ENCODE data around the gene GBP5. TPM values are rescaled to one million over a fixed set of nuclear protein-coding genes. Genes with fewer than 3 reads are reported as not detected.

The GBP5 gene
- polyA plus RNA-seq, 1 experiment: not detected

DNA sequence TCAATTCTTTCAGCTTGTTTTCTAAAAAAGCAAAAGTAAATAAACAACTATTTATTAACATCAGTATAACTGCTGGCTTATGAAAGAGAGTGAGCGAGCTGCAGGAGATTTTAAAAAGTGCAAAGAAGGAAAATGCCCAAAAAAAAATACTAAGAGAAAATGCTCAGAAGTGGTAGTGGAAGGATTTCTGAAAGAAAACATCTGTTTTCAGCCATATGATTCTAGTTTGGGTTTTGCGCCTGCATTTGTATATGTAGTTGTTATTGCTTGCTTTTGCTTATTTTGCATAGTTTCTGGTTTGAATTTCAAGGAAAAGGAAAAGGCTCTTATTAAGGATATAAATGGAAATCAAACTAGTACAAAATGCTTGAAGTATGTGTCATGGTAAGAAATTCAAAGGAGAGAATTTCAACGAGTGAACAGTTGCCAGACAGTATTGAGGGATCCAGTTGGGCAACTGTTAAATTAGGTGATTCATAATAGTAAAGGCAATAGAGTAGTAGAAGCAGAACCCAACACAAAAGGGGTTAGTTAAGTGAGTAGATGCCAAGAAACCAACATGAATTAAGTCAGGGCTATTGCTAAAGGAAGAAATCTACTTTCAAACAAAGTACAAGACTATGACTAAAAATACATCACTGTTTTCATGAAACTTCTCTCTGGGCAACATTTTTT lies 1.2 kb downstream of the GBP5 start:
- ChIA-PET CTCF (interaction anchor here (0.8 kb wide), 1 partner anchor 53 kb away, joined by 3 read pairs; no protein-coding TSS in a partner anchor), POLR2A (no interaction called here)
- H3K27me3 ChIP-seq (ENCODE audit: control insufficient read depth, insufficient read depth, low read length): no peaks in the 10 kb centered on the region
- H3K36me3 ChIP-seq (ENCODE audit: control insufficient read depth, insufficient read depth, low read length): no peaks in the 10 kb centered on the region
- DNase-seq (ENCODE audit: low read depth): peak; percentile 70
- H3K4me3 ChIP-seq (ENCODE audit: low read depth, low read length): no peak overlapping the region
- TF ChIP-seq, protein P1, sequence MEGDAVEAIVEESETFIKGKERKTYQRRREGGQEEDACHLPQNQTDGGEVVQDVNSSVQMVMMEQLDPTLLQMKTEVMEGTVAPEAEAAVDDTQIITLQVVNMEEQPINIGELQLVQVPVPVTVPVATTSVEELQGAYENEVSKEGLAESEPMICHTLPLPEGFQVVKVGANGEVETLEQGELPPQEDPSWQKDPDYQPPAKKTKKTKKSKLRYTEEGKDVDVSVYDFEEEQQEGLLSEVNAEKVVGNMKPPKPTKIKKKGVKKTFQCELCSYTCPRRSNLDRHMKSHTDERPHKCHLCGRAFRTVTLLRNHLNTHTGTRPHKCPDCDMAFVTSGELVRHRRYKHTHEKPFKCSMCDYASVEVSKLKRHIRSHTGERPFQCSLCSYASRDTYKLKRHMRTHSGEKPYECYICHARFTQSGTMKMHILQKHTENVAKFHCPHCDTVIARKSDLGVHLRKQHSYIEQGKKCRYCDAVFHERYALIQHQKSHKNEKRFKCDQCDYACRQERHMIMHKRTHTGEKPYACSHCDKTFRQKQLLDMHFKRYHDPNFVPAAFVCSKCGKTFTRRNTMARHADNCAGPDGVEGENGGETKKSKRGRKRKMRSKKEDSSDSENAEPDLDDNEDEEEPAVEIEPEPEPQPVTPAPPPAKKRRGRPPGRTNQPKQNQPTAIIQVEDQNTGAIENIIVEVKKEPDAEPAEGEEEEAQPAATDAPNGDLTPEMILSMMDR (IDR thresholded peaks at IDR 0.05; ENCODE audit: insufficient read depth, low read depth, low read length): no peak

DNA sequence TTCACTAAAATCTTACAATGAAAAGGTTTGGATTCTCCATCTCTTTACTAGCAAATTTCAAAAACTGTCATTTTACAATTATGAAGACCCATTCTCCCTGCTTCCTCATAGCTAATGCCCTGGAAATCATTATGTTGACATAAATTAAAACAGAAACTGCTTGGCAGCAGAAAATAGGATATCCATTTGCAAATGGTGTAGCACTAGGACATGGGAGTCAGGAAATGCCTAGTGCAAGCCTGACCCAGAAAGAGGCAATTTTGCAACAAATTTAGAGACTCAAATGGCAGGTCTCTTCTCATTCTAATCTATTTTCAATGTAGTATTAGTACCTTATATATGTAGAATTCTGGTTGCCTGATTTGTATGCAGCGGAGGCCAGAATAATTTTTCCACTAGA lies 2.2 kb downstream of the GBP5 start:
- H3K36me3 ChIP-seq (ENCODE audit: control insufficient read depth, insufficient read depth, low read length): no peaks in the 10 kb centered on the region
- TF ChIP-seq, protein P1 (IDR thresholded peaks at IDR 0.05; ENCODE audit: insufficient read depth, low read depth, low read length): no peak
- H3K27me3 ChIP-seq (ENCODE audit: control insufficient read depth, insufficient read depth, low read length): no peaks in the 10 kb centered on the region
- ChIA-PET POLR2A (no interaction called here), CTCF (no interaction called here)
- no peak overlapping the region for H3K4me3 ChIP-seq (ENCODE audit: low read depth, low read length)
- no peak for DNase-seq (ENCODE audit: low read depth)

DNA sequence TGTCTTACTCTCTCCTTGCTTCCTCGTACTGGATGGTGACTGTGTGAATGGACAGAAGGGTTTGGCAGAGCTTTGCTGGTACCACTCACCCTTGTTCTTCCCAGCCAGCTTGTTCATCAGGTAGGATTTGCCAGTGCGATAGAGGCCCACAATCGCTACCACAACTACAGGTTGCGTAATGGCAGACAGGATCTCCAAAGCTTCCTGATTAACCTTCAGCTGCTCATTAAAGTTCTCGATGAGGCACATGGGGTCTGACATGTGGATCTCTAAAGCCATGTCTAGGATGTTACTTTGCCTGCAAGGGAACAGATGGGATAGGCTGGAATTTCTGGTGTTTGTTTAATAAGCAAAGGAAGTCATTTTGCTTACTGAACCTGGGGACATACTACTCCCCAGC lies 3.4 kb downstream of the GBP5 start:
- Histone ChIP-seq H3K27me3 (ENCODE audit: control insufficient read depth, insufficient read depth, low read length) (no peaks in the 10 kb centered on the region), H3K36me3 (ENCODE audit: control insufficient read depth, insufficient read depth, low read length) (no peaks in the 10 kb centered on the region), H3K4me3 (ENCODE audit: low read depth, low read length) (no peak overlapping the region)
- TF ChIP-seq, protein P1 (IDR thresholded peaks at IDR 0.05; ENCODE audit: insufficient read depth, low read depth, low read length): no peak
- no peak for DNase-seq (ENCODE audit: low read depth)
- CTCF ChIA-PET: interaction anchor here (0.7 to 1.4 kb wide), 2 partner anchors 25 to 33 kb away, joined by 3 read pairs; no protein-coding TSS in a partner anchor
- POLR2A ChIA-PET: no interaction called here

DNA sequence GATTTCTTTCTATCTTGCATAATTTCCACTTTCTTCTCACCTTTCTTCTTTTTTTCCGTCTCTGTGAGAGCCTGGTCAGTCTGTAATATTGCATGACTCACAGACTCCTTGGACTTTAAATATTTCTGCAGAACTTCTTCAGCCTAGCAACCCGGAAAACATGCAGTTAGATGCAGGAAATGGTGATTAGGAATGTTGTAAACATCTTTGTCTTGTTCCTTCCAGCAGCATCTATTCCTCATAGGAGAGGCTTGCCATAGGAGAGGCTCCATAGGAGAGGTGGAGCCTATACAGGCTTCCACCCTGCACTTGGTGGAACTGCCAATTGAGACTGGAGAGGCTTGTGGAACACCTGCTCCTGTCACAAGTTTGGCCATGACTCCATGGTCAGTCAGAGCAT lies 10.0 kb downstream of the GBP5 start:
- DNase-seq (ENCODE audit: low read depth): peak; percentile 49
- H3K27me3 ChIP-seq (ENCODE audit: control insufficient read depth, insufficient read depth, low read length): no peaks in the 10 kb centered on the region
- no peaks in the 10 kb centered on the region for H3K36me3 ChIP-seq (ENCODE audit: control insufficient read depth, insufficient read depth, low read length)
- POLR2A ChIA-PET: no interaction called here
- CTCF ChIA-PET: no interaction called here
- H3K4me3 ChIP-seq (ENCODE audit: low read depth, low read length): no peak overlapping the region
- TF ChIP-seq, protein P1 (IDR thresholded peaks at IDR 0.05; ENCODE audit: insufficient read depth, low read depth, low read length): no peak

DNA sequence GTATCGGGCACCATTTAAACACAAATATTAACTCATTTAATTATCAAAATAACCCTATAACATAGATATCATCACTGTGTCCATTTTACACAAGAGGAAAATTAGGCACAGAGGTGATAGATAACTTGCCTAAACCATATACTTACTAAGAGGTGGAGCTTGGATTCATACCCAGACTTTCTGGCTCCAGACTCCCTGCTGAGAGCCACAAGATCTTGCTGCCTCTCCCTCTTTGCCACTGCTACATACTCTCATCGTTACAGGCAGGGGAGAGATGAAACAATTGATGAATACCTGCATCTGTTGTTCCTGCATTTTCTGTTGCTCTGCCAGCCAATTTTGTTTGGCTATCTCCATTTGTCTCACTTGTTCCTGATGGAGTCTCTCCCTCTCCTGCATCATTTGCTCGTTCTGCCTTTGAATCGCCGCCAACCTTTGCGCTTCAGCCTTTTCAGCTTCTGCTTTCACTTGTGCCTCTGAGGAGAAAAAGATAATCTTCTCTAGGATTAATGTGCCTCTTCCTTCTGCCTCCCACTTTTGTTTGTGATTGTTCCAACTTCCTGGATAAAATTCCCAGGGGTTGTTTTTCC lies 10.6 kb downstream of the GBP5 start:
- POLR2A ChIA-PET: no interaction called here
- TF ChIP-seq, protein P1 (IDR thresholded peaks at IDR 0.05; ENCODE audit: insufficient read depth, low read depth, low read length): no peak
- DNase-seq (ENCODE audit: low read depth): no peak
- Histone ChIP-seq H3K4me3 (ENCODE audit: low read depth, low read length) (no peak overlapping the region), H3K36me3 (ENCODE audit: control insufficient read depth, insufficient read depth, low read length) (no peaks in the 10 kb centered on the region), H3K27me3 (ENCODE audit: control insufficient read depth, insufficient read depth, low read length) (no peaks in the 10 kb centered on the region)
- CTCF ChIA-PET: no interaction called here
